ENCODE measurements around the gene MYOZ3.

Gene MYOZ3

GRCh38 chr5:150706776-150707390 is 45.8 kb downstream of the MYOZ3 start:
- no peak for DNase-seq

- DNase-seq, result no peak
Measured at GRCh38 chr5:150710165-150710564, 49.1 kb downstream of the MYOZ3 start.

GRCh38 chr5:150723845-150724244 is 62.8 kb downstream of the MYOZ3 start:
- DNase-seq, result no peak

All from stimulated activated CD8-positive, alpha-beta memory T cell treated with anti-CD3 and anti-CD28 coated beads, Interleukin-4, amount 100 ng/mL, for 48 hours (primary cell).